Measurements from ENCODE around the gene ARID1B. TPM values are rescaled to one million over a fixed set of nuclear protein-coding genes. Genes with fewer than 3 reads are reported as not detected.

ARID1B gene
- total RNA-seq, 1 experiment from 2014 or later, result 91.7 TPM

- POLR2A ChIA-PET, result no interaction called here
- intact Hi-C loops (cut with micrococcal nuclease; ENCODE audit: unreplicated experiment), result no loop called here
- peaks cover 2% of the 10 kb centered on the region for H3K36me3 ChIP-seq (ENCODE audit: control insufficient read depth, insufficient read depth, low read length)
- DNase-seq (ENCODE audit: low read depth, low spot score), result no peak
- no peaks in the 10 kb centered on the region for H3K4me1 ChIP-seq (ENCODE audit: control insufficient read depth, insufficient read depth, low read length)
- H3K27ac ChIP-seq (ENCODE audit: low read length), result no peak overlapping the region
- no peak for ATAC-seq
- no peaks in the 10 kb centered on the region for H3K27me3 ChIP-seq (ENCODE audit: control insufficient read depth, insufficient read depth, low read length)
- CTCF ChIA-PET, result no interaction called here
- H3K4me3 ChIP-seq (ENCODE audit: low read depth in 2 of 2, low read length in 2 of 2), result no peak overlapping the region
- in situ Hi-C loops (cut with HindIII; ENCODE audit: low pct_unique_long_range_greater_than_20kb, low sequenced_read_pairs), result no loop called here
- TF ChIP-seq REST (IDR thresholded peaks at IDR 0.05; ENCODE audit: insufficient read depth in 1 of 2, low read depth in 2 of 2, low read length in 1 of 2), result no peak
- no peak for TF ChIP-seq POLR2AphosphoS5 (IDR thresholded peaks at IDR 0.05; ENCODE audit: low read depth, low read length)
- no peak for TF ChIP-seq CTCF (IDR thresholded peaks at IDR 0.05)
- TF ChIP-seq TCF7L2 (IDR thresholded peaks at IDR 0.05; ENCODE audit: low read depth, low read length), result no peak
- no peak for TF ChIP-seq SIN3A (IDR thresholded peaks at IDR 0.05; ENCODE audit: borderline replicate concordance, insufficient read depth, low read depth, low read length)
- no TSS peak for BruUV-seq (replicated peaks)
- no peaks in the 10 kb centered on the region for H3K9me3 ChIP-seq (ENCODE audit: control insufficient read depth, insufficient read depth, low read depth, low read length)
These were observed 432.8 kb downstream of the ARID1B start for GRCh38 chr6:157209865-157210530.

GRCh38 chr6:157210954-157211353 lies 433.8 kb downstream of the ARID1B start:
- CTCF ChIA-PET, result no interaction called here
- DNase-seq (ENCODE audit: low read depth, low spot score), result no peak
- H3K27ac ChIP-seq (ENCODE audit: low read length), result no peak overlapping the region
- ATAC-seq, result no peak
- H3K4me3 ChIP-seq (ENCODE audit: low read depth in 2 of 2, low read length in 2 of 2), result no peak overlapping the region
- H3K36me3 ChIP-seq (ENCODE audit: control insufficient read depth, insufficient read depth, low read length), result peaks cover 2% of the 10 kb centered on the region; the same call in 1 of the 2 replicates
- intact Hi-C loops (cut with micrococcal nuclease; ENCODE audit: unreplicated experiment) (no loop called here), in situ Hi-C loops (cut with HindIII; ENCODE audit: low pct_unique_long_range_greater_than_20kb, low sequenced_read_pairs) (no loop called here)
- H3K4me1 ChIP-seq (ENCODE audit: control insufficient read depth, insufficient read depth, low read length), result no peaks in the 10 kb centered on the region
- BruUV-seq (replicated peaks), result no TSS peak
- POLR2A ChIA-PET, result no interaction called here
- H3K9me3 ChIP-seq (ENCODE audit: control insufficient read depth, insufficient read depth, low read depth, low read length), result no peaks in the 10 kb centered on the region
- no peak for TF ChIP-seq TCF7L2 (IDR thresholded peaks at IDR 0.05; ENCODE audit: low read depth, low read length)
- no peak for TF ChIP-seq SIN3A (IDR thresholded peaks at IDR 0.05; ENCODE audit: borderline replicate concordance, insufficient read depth, low read depth, low read length)
- TF ChIP-seq POLR2AphosphoS5 (IDR thresholded peaks at IDR 0.05; ENCODE audit: low read depth, low read length), result no peak
- no peak for TF ChIP-seq CTCF (IDR thresholded peaks at IDR 0.05)
- no peak for TF ChIP-seq REST (IDR thresholded peaks at IDR 0.05; ENCODE audit: insufficient read depth in 1 of 2, low read depth in 2 of 2, low read length in 1 of 2)
- no peaks in the 10 kb centered on the region for H3K27me3 ChIP-seq (ENCODE audit: control insufficient read depth, insufficient read depth, low read length)
